D721Med (cell line): ENCODE results near the gene RBM47.
"Not testable (repeated sequence)": the region's sequence is repeated elsewhere in the genome, so short reads cannot be mapped to it uniquely, and the experiment has no call there.

ENCODE experiments used
- DNase-seq: peaks from one replicate; pipeline ENCODE4 v3.0.0; 2011; ENCODE audit warnings: low spot score; ENCODE audit not compliant: insufficient read length
- FAIRE-seq: peaks from 2 replicates; lab custom pipeline; 2011; peaks lifted over from hg19 to GRCh38; lab: Jason Lieb, UNC
- CTCF ChIP-seq: IDR thresholded peaks from 2 replicates; pipeline ENCODE4 v1.5.1; 2012; ENCODE audit warnings: mild to moderate bottlenecking, control low read depth; ENCODE audit not compliant: insufficient read depth; ENCODE audit errors: missing control alignments

RBM47 gene

GRCh38 chr4:40645586-40645985 is 15.9 kb upstream of the RBM47 start:
- no peak for FAIRE-seq
- no peak for TF ChIP-seq CTCF
- DNase-seq: no peak

- FAIRE-seq (no peak), DNase-seq (no peak)
- no peak for TF ChIP-seq CTCF
Observed at GRCh38 chr4:40632080-40632479, 2.4 kb upstream of the RBM47 start.

- DNase-seq (no peak), FAIRE-seq (no peak)
- no peak for TF ChIP-seq CTCF
Observed at GRCh38 chr4:40630335-40631021, 814 bp upstream of the RBM47 start.

GRCh38 chr4:40628888-40629287 is 776 bp downstream of the RBM47 start:
- DNase-seq (no peak), FAIRE-seq (no peak)
- TF ChIP-seq CTCF: no peak

GRCh38 chr4:40628407-40628806 is 1.3 kb downstream of the RBM47 start:
- DNase-seq, FAIRE-seq: not testable (repeated sequence)

GRCh38 chr4:40627540-40627939 is 2.1 kb downstream of the RBM47 start:
- no peak for DNase-seq
- no peak for TF ChIP-seq CTCF
- no peak for FAIRE-seq

- FAIRE-seq: peak; percentile 32
- DNase-seq: no peak
- TF ChIP-seq CTCF: no peak
Observed at GRCh38 chr4:40626183-40626990, 3.3 kb downstream of the RBM47 start.
